ENCODE measurements around the gene ADD1. TPM values are rescaled to one million over a fixed set of nuclear protein-coding genes. Genes with fewer than 3 reads are reported as not detected.

ADD1 gene
- total and polyA plus RNA-seq, 4 donors = 98.3 to 351 (median 284) TPM

DNA sequence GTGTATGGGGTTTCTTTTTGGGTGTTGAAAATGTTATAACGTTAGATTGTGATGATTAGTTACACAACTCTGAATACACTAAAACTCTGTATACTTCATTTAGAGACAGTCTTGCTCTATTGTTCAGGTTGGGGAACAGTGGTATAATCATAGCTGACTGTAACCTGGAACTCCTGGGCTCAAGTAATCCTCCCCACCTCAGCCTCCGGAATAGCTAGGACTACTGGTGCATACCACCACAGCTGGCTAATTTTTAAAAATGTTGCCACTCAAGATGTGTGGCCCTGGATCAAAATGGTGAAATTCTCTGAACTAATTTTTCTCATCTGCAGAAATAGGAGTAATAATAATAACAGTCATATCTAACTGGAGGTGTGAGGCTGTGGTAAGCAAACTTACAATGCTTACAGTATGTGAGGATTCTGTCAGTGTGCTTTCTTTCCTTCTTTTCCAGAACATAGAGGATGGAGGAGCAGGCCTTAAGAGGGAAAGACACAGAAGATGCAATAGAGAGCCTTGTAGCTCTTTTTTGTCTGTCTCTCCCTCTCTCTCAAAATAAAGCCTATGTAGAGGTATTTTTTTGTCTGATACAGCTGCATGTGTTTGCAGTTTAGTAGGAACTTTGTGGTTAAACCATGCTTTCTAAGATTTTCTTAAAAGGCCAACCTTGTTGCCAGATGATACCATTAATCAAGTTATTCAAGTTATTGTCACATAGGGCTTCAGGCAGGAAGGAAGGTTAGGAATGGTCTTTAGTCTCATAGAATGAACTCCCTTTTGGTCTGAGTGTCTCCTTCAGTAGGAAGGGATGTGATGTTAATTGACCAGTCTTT, 7.5 kb downstream of the ADD1 start:
- H3K4me1 ChIP-seq (ENCODE audit: control insufficient read depth in 1 of 2, insufficient read depth in 2 of 2, low read length in 2 of 2) = peaks cover 2 to 3% of the 10 kb centered on the region in 2 donors
- DNase-seq (no peak), ATAC-seq (ENCODE audit: low FRiP score) (no peak)
- H3K36me3 ChIP-seq (ENCODE audit: control insufficient read depth in 1 of 2, insufficient read depth in 2 of 2, low read length in 1 of 2) = peaks cover 0 to 2% of the 10 kb centered on the region in 2 donors
- intact Hi-C loops (cut with DNase I) = no loop called here
- H3K4me3 ChIP-seq (ENCODE audit: low read length in 2 of 2) = no peak overlapping the region
- H3K27ac ChIP-seq (ENCODE audit: low read depth in 1 of 2, low read length in 2 of 2) = no peak overlapping the region
- H3K9me3 ChIP-seq (ENCODE audit: control insufficient read depth, low read length) = no peaks in the 10 kb centered on the region
- 41 to 56% methylated on average over 2 of the region's 2 CpGs for WGBS, 2 donors
- no peaks in the 10 kb centered on the region for H3K27me3 ChIP-seq (ENCODE audit: control insufficient read depth in 1 of 2, insufficient read depth in 2 of 2, low read length in 1 of 2)

DNA sequence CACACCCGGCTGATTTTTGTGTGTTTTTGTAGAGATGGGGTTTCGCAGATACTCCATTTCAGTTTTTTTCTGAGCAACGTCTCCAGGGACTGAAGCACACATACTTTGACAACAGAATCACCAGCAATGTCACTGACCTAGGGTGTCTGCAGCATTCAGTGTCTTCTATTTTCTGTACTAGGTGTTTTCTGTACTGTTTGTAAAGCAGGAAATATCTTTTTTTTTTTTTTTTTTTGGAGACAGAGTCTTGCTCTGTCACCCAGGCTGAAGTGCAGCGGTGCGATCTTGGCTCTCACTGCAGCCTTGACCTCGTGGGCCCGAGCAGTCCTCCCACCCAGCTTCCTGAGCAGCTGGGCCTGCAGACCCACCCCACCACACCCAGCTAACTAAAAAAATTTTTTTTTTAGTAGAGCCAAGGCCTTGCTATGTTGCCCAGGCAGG, 8.9 kb downstream of the ADD1 start:
- Histone ChIP-seq H3K27me3 (ENCODE audit: control insufficient read depth in 1 of 2, insufficient read depth in 2 of 2, low read length in 1 of 2) (no peaks in the 10 kb centered on the region), H3K9me3 (ENCODE audit: control insufficient read depth, low read length) (no peaks in the 10 kb centered on the region), H3K36me3 (ENCODE audit: control insufficient read depth in 1 of 2, insufficient read depth in 2 of 2, low read length in 1 of 2) (peaks cover 0 to 2% of the 10 kb centered on the region in 2 donors), H3K27ac (ENCODE audit: low read depth in 1 of 2, low read length in 2 of 2) (peak overlapping the region in 1 of 2 donors; percentile 48), H3K4me3 (ENCODE audit: low read length in 2 of 2) (no peak overlapping the region), H3K4me1 (ENCODE audit: control insufficient read depth in 1 of 2, insufficient read depth in 2 of 2, low read length in 2 of 2) (peaks cover 2% of the 10 kb centered on the region in 2 donors)
- intact Hi-C loops (cut with DNase I) = no loop called here
- ATAC-seq (ENCODE audit: low FRiP score) (no peak), DNase-seq (no peak)
- 31 to 41% methylated on average over 7 of the region's 7 CpGs for WGBS, 2 donors

DNA sequence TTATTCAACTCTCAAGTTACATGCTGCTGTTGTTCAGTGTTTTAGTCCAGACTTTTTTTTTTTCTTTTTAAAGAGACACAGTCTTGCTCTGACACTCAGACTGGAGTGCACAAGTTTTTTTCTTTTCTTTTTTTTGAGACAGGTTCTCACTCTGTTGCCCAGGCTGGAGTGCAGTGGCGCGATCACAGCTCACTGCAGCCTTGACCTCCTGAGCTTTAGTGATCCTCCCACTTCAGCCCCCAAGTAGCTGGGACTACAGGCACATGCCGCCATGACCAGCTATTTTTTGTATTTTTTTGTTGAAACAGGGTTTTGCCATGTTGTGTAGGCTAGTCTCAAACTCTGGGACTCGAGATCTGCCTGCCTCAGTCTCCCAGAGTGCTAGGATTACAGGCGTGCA, 11.9 kb downstream of the ADD1 start:
- ATAC-seq (ENCODE audit: low FRiP score) = no peak

DNA sequence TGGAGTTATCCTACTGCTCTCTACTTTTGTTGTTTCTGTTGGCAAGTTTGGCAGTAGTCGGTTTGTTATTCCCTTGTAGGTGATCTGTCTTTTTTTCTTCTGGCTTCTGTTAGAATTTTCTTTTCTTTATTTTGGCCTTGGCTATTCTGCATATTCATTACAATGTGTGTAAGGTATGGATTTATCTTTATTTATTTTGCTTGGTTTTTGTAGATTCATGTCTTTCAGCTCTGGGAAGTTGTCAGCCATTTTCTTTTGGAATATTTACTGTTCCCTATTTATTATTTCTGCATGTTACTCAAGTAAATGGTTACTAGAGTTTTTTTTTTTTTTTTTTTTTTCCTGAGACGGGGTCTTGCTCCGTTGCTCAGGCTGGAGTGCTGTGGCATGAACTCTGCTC, 12.6 kb downstream of the ADD1 start:
- Histone ChIP-seq H3K9me3 (ENCODE audit: control insufficient read depth, low read length) (no peaks in the 10 kb centered on the region), H3K4me3 (ENCODE audit: low read length in 2 of 2) (no peak overlapping the region), H3K4me1 (ENCODE audit: control insufficient read depth in 1 of 2, insufficient read depth in 2 of 2, low read length in 2 of 2) (peaks cover 3 to 8% of the 10 kb centered on the region in 2 donors), H3K27ac (ENCODE audit: low read depth in 1 of 2, low read length in 2 of 2) (no peak overlapping the region), H3K27me3 (ENCODE audit: control insufficient read depth in 1 of 2, insufficient read depth in 2 of 2, low read length in 1 of 2) (no peaks in the 10 kb centered on the region), H3K36me3 (ENCODE audit: control insufficient read depth in 1 of 2, insufficient read depth in 2 of 2, low read length in 1 of 2) (peaks cover 0 to 2% of the 10 kb centered on the region in 2 donors)
- 85 to 86% methylated on average over 3 of the region's 3 CpGs for WGBS, 2 donors
- intact Hi-C loops (cut with DNase I) = no loop called here
- DNase-seq (no peak), ATAC-seq (ENCODE audit: low FRiP score) (no peak)

More for the DNA sequence above, 11.9 kb downstream of the ADD1 start:
- Histone ChIP-seq H3K27me3 (ENCODE audit: control insufficient read depth in 1 of 2, insufficient read depth in 2 of 2, low read length in 1 of 2) (no peaks in the 10 kb centered on the region), H3K36me3 (ENCODE audit: control insufficient read depth in 1 of 2, insufficient read depth in 2 of 2, low read length in 1 of 2) (peaks cover 0 to 2% of the 10 kb centered on the region in 2 donors), H3K4me3 (ENCODE audit: low read length in 2 of 2) (no peak overlapping the region), H3K9me3 (ENCODE audit: control insufficient read depth, low read length) (no peaks in the 10 kb centered on the region), H3K4me1 (ENCODE audit: control insufficient read depth in 1 of 2, insufficient read depth in 2 of 2, low read length in 2 of 2) (peaks cover 3 to 8% of the 10 kb centered on the region in 2 donors), H3K27ac (ENCODE audit: low read depth in 1 of 2, low read length in 2 of 2) (no peak overlapping the region)
- no peak for DNase-seq
- intact Hi-C loops (cut with DNase I) = no loop called here
- WGBS, 2 donors = 95% methylated on average over 5 of the region's 5 CpGs

DNA sequence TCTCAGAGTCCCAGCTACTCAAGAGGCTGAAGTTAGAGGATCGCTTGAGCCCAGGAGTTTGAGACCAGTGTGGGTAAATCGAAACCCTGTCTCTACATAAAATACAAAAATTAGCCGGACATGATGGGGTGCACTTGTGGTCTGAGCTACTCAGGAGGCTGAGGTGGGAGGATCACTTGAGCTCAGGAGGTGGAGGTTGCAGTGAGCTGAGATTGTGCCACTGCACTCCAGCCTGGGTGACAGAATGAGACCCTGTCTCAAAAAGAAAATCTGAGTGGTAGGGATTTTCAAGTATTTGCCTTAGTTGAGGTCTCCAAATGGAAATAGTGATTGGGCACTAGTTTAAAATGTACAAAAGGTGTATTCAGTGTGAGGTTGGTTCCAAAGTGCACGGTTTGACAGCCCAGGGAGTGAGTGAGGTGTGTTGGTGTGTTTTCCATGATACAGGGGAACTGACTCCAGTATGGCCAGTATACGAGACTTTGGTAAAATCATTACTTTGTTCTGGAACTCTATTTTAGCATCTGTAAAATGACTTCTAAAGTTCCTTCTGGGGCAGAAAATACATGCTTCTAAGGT, 13.8 kb downstream of the ADD1 start:
- H3K9me3 ChIP-seq (ENCODE audit: control insufficient read depth, low read length) = no peaks in the 10 kb centered on the region
- peaks cover 0 to 2% of the 10 kb centered on the region in 2 donors for H3K36me3 ChIP-seq (ENCODE audit: control insufficient read depth in 1 of 2, insufficient read depth in 2 of 2, low read length in 1 of 2)
- 96% methylated on average over 5 of the region's 5 CpGs for WGBS, 2 donors
- peaks cover 6 to 9% of the 10 kb centered on the region in 2 donors for H3K4me1 ChIP-seq (ENCODE audit: control insufficient read depth in 1 of 2, insufficient read depth in 2 of 2, low read length in 2 of 2)
- ATAC-seq (ENCODE audit: low FRiP score) (no peak), DNase-seq (no peak)
- intact Hi-C loops (cut with DNase I) = no loop called here
- H3K27me3 ChIP-seq (ENCODE audit: control insufficient read depth in 1 of 2, insufficient read depth in 2 of 2, low read length in 1 of 2) = no peaks in the 10 kb centered on the region
- no peak overlapping the region for H3K4me3 ChIP-seq (ENCODE audit: low read length in 2 of 2)
- H3K27ac ChIP-seq (ENCODE audit: low read depth in 1 of 2, low read length in 2 of 2) = no peak overlapping the region

DNA sequence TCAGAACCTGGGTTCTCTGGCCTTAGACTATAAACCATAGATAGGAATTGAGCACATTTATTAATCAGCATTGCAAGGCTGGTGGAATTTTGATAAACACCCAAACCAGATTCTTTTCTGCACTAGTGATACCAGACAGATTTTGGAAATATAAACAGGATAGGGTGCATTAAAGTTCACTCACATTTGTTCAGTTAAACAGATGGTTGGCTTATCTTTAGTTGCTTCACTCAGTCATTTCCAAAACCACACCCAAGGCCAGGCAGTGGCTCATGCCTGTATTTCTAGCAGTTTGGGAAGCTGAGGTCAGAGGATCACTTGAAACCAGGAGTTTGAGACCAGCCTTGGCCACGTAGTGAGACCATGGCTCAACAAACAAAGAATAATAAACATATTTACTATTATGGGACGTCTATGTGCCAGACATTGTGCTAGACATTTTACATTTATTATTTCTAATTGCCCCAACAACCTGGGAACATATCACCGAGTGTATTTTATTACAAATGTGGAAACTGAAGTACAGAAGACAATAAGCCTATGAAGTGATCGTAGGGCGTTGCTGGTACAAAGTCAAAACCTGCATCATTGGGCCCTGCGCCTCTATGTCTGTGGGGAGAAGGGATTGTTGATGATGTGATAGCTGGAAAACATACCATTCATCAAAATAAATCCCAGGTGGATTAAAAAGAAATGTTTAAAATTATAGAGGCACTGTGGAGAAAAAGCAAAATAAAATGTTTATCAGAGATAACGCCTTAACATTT, 15.0 kb downstream of the ADD1 start:
- 26 to 39% methylated on average over 7 of the region's 7 CpGs for WGBS, 2 donors
- H3K27ac ChIP-seq (ENCODE audit: low read depth in 1 of 2, low read length in 2 of 2) = no peak overlapping the region
- no peak for DNase-seq
- intact Hi-C loops (cut with DNase I) = no loop called here
- peaks cover 0 to 2% of the 10 kb centered on the region in 2 donors for H3K36me3 ChIP-seq (ENCODE audit: control insufficient read depth in 1 of 2, insufficient read depth in 2 of 2, low read length in 1 of 2)
- H3K9me3 ChIP-seq (ENCODE audit: control insufficient read depth, low read length) = no peaks in the 10 kb centered on the region
- no peak overlapping the region for H3K4me3 ChIP-seq (ENCODE audit: low read length in 2 of 2)
- no peaks in the 10 kb centered on the region for H3K27me3 ChIP-seq (ENCODE audit: control insufficient read depth in 1 of 2, insufficient read depth in 2 of 2, low read length in 1 of 2)
- peak; percentile 19 for ATAC-seq (ENCODE audit: low FRiP score)
- H3K4me1 ChIP-seq (ENCODE audit: control insufficient read depth in 1 of 2, insufficient read depth in 2 of 2, low read length in 2 of 2) = peaks cover 8 to 12% of the 10 kb centered on the region in 2 donors

DNA sequence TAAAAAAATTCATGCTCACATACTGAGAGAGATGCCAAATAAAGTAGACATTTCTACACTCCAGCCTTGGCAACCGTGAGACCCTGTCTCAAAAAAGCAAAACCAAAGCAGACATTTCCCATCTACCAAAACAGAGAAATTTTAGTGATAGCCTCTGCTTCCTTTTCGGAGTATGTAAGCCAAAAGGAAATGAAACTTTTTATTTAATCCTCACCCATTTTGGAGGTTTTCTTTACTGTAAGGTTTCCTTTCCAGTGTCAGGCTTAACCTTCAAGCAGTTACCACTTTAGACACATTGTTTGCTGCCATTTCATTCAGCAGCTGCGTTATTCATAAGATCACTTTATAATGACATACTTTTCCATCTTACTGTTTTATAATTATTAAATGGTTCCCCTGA, 15.9 kb downstream of the ADD1 start:
- Histone ChIP-seq H3K27ac (ENCODE audit: low read depth in 1 of 2, low read length in 2 of 2) (no peak overlapping the region), H3K36me3 (ENCODE audit: control insufficient read depth in 1 of 2, insufficient read depth in 2 of 2, low read length in 1 of 2) (peaks cover 0 to 2% of the 10 kb centered on the region in 2 donors), H3K9me3 (ENCODE audit: control insufficient read depth, low read length) (no peaks in the 10 kb centered on the region), H3K4me1 (ENCODE audit: control insufficient read depth in 1 of 2, insufficient read depth in 2 of 2, low read length in 2 of 2) (peaks cover 8 to 12% of the 10 kb centered on the region in 2 donors), H3K4me3 (ENCODE audit: low read length in 2 of 2) (no peak overlapping the region), H3K27me3 (ENCODE audit: control insufficient read depth in 1 of 2, insufficient read depth in 2 of 2, low read length in 1 of 2) (no peaks in the 10 kb centered on the region)
- no peak for DNase-seq
- 18 to 20% methylated on average over 3 of the region's 3 CpGs for WGBS, 2 donors
- no peak for ATAC-seq (ENCODE audit: low FRiP score)
- intact Hi-C loops (cut with DNase I) = no loop called here

DNA sequence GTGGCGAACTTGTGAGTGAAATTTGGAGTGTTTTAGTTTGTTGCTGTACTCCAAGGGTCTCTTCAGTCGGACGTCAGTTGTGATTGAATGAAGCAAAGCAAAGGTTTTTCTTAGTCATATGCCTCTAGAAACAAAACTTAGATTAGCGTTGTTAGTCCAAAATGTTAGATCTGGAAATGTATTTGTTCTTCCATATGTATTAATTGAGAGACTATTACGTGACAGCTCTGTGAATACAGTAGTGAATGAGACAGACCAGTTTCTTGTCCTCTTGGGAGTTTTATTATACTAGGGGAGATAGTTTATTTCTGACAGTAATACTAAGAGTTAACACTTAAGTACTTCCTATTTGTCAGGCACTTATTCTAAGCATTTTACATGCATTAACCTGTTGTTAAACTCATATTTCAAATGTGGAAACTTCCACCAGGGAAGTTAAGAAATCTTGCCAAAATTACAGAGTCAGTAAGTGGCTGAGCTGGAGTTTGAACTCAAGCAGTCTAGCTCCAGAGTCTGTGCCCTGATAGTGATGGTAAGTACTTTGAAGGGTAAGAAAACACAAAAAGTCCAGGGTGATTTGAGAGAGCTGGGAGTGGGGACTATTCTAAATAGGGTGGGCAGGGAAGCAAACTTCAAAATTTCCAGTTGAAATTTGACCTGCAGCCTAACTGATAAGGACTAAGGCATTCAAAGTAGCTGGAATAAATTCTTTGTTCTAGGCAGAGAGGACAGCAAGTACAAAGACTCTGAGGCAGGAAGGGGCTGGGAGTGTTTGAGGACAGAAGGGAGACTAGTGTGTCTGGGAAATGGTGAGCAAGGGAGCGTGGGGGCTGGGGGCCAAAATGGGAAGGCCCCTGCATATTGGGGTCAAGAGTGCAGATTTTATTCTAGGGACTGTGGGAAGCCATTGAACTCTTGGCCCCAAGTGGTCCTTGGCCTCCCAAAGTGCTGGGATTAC, 17.0 kb downstream of the ADD1 start:
- ATAC-seq (ENCODE audit: low FRiP score) (peak; percentile 56), DNase-seq (no peak)
- H3K4me3 ChIP-seq (ENCODE audit: low read length in 2 of 2) = no peak overlapping the region
- intact Hi-C loops (cut with DNase I) = no loop called here
- peaks cover 8 to 12% of the 10 kb centered on the region in 2 donors for H3K4me1 ChIP-seq (ENCODE audit: control insufficient read depth in 1 of 2, insufficient read depth in 2 of 2, low read length in 2 of 2)
- no peaks in the 10 kb centered on the region for H3K36me3 ChIP-seq (ENCODE audit: control insufficient read depth in 1 of 2, insufficient read depth in 2 of 2, low read length in 1 of 2)
- WGBS, 2 donors = 45 to 54% methylated on average over 6 of the region's 6 CpGs
- H3K27me3 ChIP-seq (ENCODE audit: control insufficient read depth in 1 of 2, insufficient read depth in 2 of 2, low read length in 1 of 2) = no peaks in the 10 kb centered on the region
- no peaks in the 10 kb centered on the region for H3K9me3 ChIP-seq (ENCODE audit: control insufficient read depth, low read length)
- no peak overlapping the region for H3K27ac ChIP-seq (ENCODE audit: low read depth in 1 of 2, low read length in 2 of 2)

Data from aorta (tissue), 5 donors.